Small intestine (tissue), 7 donors: ENCODE measurements around the gene KIF22. TPM values are rescaled to one million over a fixed set of nuclear protein-coding genes. Genes with fewer than 3 reads are reported as not detected.

ENCODE experiments used
- DNase-seq, 2 donors: peaks; one replicate each; pipeline versions ENCODE4 v3.0.0 to v3.0.0-alpha.2; 2013
- FAIRE-seq: peaks from 2 replicates; lab custom pipeline; 2012; peaks lifted over from hg19 to GRCh38; lab: Jason Lieb, UNC
- H3K27ac ChIP-seq, 3 donors: one replicate each; pipeline ENCODE4 v1.5.1; 2013; ENCODE audit warnings: low read length in 2 of 3, mild to moderate bottlenecking in 2 of 3, control low read depth in 1 of 3, inconsistent platforms in 1 of 3, low read depth in 1 of 3, moderate library complexity in 1 of 3
- H3K27me3 ChIP-seq, 3 donors: one replicate each; pipeline ENCODE4 v1.6.1; 2013; ENCODE audit warnings: low read length in 3 of 3, inconsistent platforms in 1 of 3; ENCODE audit not compliant: control insufficient read depth in 3 of 3, insufficient read depth in 3 of 3
- H3K36me3 ChIP-seq, 3 donors: one replicate each; pipeline ENCODE4 v1.6.1; 2013; ENCODE audit warnings: low read length in 3 of 3, inconsistent platforms in 1 of 3, low read depth in 1 of 3, mild to moderate bottlenecking in 1 of 3, moderate library complexity in 1 of 3; ENCODE audit not compliant: control insufficient read depth in 3 of 3, insufficient read depth in 2 of 3
- H3K4me1 ChIP-seq, 3 donors: one replicate each; pipeline ENCODE4 v1.6.1; 2013; ENCODE audit warnings: low read length in 2 of 3, inconsistent platforms in 1 of 3, low read depth in 1 of 3, mild to moderate bottlenecking in 1 of 3, moderate library complexity in 1 of 3; ENCODE audit not compliant: control insufficient read depth in 3 of 3, insufficient read depth in 2 of 3
- H3K4me3 ChIP-seq, 3 donors: one replicate each; pipeline ENCODE4 v1.5.1; 2013; ENCODE audit warnings: low read length in 3 of 3, control low read depth in 1 of 3, inconsistent platforms in 1 of 3, low read depth in 1 of 3, mild to moderate bottlenecking in 1 of 3, moderate library complexity in 1 of 3
- H3K9me3 ChIP-seq, 2 donors: one replicate each; pipeline ENCODE4 v1.6.1; 2013; ENCODE audit warnings: low read depth in 1 of 2, low read length in 1 of 2; ENCODE audit not compliant: control insufficient read depth in 2 of 2, insufficient read depth in 1 of 2
- WGBS, 3 donors: extraction: QIAGEN DNeasy Blood & Tissue Kit; methylation state at CpG; one replicate each; pipeline ENCODE4 v1.1.7; 2013; 5-methylcytosine and 5-hydroxymethylcytosine counted together
- polyA plus RNA-seq, 4 donors: library from polyadenylated mRNA; stranded (reverse) in 3 of 4; unstranded in 1 of 4; fragments of 200-250 nt in 3 of 4; fragments of 120-200 nt in 1 of 4; gene quantifications; one replicate each; pipeline versions ENCODE4 v1.2.1 to v1.2.3, GENCODE V29; 2013
- donor health status: healthy with polysubstance abuse.
- donor health status: control.
- donor health status: control.
- donor health status: Bipolar disorder and iron deficiency.
- donor health status: healthy.

KIF22 gene
- polyA plus RNA-seq, 4 donors: 17.0 to 61.7 (median 34.5) TPM

DNA sequence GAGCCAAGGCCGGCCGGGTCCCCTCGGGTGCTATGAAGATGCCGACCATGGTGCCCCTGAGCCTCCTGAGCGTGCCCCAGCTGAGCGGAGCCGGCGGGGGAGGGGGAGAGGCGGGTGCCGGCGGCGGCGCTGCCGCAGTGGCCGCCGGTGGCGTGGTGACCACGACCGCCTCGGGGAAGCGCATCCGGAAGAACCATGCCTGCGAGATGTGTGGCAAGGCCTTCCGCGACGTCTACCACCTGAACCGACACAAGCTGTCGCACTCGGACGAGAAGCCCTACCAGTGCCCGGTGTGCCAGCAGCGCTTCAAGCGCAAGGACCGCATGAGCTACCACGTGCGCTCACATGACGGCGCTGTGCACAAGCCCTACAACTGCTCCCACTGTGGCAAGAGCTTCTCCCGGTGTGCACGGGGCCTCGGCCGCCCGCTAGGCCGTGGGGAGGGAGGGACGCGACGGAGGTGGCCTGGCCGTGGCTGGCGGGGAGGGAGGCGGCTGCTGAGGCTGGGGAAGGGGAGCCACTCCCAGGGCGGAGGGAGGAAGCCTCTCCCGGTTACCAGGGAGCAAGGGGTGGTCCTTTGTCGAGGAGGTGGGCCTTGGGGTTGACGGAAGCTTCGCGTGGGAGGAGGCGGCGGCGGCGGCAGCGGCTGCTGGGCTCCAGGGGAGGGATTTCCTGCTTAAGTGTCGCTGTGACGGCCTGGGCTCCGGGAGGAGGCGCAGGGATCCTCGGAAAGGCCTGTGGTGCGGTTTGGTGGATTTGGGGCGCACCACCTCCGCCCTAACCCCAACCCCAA lies 17.1 kb downstream of the KIF22 start:
- peaks cover 0 to 47% (median 0%) of the 10 kb centered on the region in 3 donors for H3K36me3 ChIP-seq
- FAIRE-seq (no peak), DNase-seq (peak; percentile 89 to 93)
- WGBS, 3 donors: 0 to 2% (median 1%) methylated on average over 62 to 69 of the region's 69 CpGs
- peaks cover 7 to 51% (median 18%) of the 10 kb centered on the region in 3 donors for H3K4me1 ChIP-seq
- H3K9me3 ChIP-seq: no peaks in the 10 kb centered on the region
- H3K4me3 ChIP-seq: peak overlapping the region; percentile 44 to 97 (median 84)
- H3K27me3 ChIP-seq: peaks cover 0 to 6% (median 0%) of the 10 kb centered on the region in 3 donors
- H3K27ac ChIP-seq: peak overlapping the region; percentile 77 to 91 (median 88)

DNA sequence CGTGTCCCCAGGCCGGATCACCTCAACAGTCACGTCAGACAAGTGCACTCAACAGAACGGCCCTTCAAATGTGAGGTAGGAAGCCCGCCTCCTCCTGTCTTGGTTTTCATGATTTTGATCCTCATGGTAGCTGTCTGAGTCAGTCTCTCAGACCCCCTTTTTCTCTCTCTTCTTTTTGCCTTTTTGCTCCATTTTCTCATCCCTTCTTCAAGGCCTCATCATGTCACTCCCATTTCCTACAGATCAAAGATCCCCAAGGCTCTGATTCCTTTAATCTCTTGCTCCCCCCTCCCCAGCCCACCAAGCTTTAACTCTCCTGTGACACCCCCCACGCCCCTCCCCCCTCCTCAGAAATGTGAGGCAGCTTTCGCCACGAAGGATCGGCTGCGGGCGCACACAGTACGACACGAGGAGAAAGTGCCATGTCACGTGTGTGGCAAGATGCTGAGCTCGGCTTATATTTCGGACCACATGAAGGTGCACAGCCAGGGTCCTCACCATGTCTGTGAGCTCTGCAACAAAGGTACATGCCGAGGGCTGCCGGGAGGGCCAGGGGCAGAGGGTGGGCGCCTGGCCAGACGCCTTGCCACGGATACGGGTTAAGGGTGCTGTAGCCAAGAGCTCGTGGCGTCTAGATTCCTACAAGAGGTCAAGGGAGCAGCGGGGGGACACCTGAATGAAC lies 17.8 kb downstream of the KIF22 start:
- Histone ChIP-seq H3K9me3 (no peaks in the 10 kb centered on the region), H3K4me3 (peak overlapping the region; percentile 21 to 97 (median 44)), H3K27me3 (peaks cover 0 to 13% (median 0%) of the 10 kb centered on the region in 3 donors), H3K36me3 (peaks cover 0 to 42% (median 0%) of the 10 kb centered on the region in 3 donors), H3K4me1 (peaks cover 7 to 53% (median 18%) of the 10 kb centered on the region in 3 donors), H3K27ac (peak overlapping the region; percentile 77 to 91 (median 88))
- DNase-seq (no peak), FAIRE-seq (no peak)
- 32 to 48% (median 44%) methylated on average over 25 of the region's 25 CpGs for WGBS, 3 donors

DNA sequence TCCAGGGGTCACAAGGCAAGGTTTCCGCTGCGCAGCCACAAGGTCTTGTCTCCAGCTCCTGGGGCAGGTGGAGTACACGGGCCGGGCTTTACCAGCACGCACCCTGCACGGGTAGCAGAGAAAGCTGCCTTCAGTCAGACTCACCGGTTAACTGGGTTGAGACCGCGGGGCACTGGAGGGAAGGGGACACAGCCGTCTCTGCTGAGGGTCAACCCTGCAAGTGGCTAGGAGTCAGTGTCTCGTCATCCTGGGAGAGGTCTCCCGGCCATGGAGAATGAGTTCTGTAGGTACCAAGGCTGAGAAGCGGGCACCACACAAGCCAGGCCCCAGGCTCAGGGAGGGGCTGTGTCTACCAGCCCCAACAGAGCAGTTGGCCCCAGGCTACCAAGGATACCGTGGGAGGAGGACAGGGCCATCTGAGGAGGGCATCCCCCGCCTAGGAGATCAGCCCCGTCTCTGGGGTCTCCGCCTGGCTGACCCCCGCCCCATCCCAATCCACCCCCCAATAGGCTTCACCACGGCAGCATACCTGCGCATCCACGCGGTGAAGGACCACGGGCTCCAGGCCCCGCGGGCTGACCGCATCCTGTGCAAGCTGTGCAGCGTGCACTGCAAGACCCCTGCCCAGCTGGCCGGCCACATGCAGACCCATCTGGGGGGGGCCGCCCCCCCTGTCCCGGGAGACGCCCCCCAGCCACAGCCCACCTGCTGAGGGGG lies 18.6 kb downstream of the KIF22 start:
- 62 to 78% (median 77%) methylated on average over 30 to 31 of the region's 31 CpGs for WGBS, 3 donors
- H3K9me3 ChIP-seq: no peaks in the 10 kb centered on the region
- no peak for FAIRE-seq
- no peak for DNase-seq
- peak overlapping the region; percentile 12 to 77 (median 12) for H3K27ac ChIP-seq
- H3K4me3 ChIP-seq: peak overlapping the region in 1 of 3 donors; percentile 29
- peaks cover 0 to 35% (median 0%) of the 10 kb centered on the region in 3 donors for H3K36me3 ChIP-seq
- peaks cover 0 to 20% (median 0%) of the 10 kb centered on the region in 3 donors for H3K27me3 ChIP-seq
- peaks cover 7 to 53% (median 18%) of the 10 kb centered on the region in 3 donors for H3K4me1 ChIP-seq

DNA sequence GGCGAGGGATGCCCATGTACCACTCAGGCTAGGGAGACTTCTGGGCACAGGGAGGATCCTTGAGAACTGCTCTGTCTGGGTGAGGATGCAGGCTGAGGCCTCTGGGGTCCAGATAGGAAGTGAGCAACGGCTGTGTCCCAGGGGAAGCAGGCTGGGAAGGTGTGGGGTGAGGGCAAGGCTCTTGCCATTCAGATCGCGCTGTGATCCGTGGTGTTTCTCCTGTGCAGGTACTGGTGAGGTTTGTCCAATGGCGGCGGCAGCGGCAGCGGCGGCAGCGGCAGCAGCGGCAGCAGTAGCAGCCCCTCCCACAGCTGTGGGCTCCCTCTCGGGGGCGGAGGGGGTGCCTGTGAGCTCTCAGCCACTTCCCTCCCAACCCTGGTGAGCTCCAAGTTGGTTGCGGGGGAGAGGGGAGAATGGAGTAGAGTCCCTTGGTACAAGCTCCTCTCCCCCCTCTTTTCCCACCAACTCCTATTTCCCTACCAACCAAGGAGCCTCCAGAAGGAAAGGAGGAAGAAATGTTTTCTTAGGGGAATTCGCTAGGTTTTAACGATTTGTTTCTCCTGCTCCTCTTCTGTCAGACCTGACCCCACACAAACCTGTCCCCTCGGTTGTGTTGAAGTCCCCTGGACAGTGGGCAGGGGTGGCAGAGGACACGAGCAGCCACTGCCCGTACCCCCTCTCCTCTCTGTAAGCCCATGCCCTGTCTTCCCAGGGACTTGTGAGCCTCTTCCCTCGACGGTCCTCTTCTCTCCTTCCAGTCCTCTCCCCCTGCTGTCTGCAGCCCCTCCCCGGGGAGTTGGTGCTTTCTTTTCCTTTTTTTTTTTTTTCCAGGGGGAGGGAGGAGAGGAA lies 19.5 kb downstream of the KIF22 start:
- H3K4me1 ChIP-seq: peaks cover 7 to 54% (median 18%) of the 10 kb centered on the region in 3 donors
- DNase-seq: no peak

DNA sequence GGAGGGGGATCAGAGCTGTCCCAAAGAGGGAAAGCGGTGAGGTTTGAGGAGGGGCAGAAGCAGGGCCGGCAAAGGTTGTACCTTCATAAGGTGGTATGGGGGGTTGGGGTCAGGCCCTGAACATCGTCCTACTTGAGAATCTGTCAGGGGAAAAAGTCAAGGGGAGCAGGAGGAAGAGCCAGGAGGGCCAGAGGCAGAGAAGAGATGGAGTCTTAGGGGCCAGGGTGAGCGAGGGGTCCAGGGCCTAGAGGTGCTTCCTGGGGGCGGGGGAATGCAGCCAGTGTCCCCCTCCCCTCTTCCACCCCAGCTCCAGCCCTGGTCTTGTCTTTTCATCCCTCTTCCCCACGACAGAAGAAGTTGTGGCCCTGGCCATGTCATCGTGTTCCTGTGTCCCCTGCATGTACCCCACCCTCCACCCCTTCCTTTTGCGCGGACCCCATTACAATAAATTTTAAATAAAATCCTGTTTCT lies 20.2 kb downstream of the KIF22 start:
- DNase-seq (no peak), FAIRE-seq (no peak)
- no peak overlapping the region for H3K4me3 ChIP-seq
- H3K9me3 ChIP-seq: no peaks in the 10 kb centered on the region
- WGBS, 3 donors: 28 to 33% (median 29%) methylated on average over 9 of the region's 9 CpGs
- peak overlapping the region in 2 of 3 donors; percentile 55 to 75 for H3K27ac ChIP-seq
- peaks cover 0 to 21% (median 0%) of the 10 kb centered on the region in 3 donors for H3K27me3 ChIP-seq
- H3K4me1 ChIP-seq: peaks cover 7 to 57% (median 18%) of the 10 kb centered on the region in 3 donors
- H3K36me3 ChIP-seq: peaks cover 0 to 35% (median 0%) of the 10 kb centered on the region in 3 donors

More for the DNA sequence above, 19.5 kb downstream of the KIF22 start:
- H3K36me3 ChIP-seq: peaks cover 0 to 35% (median 0%) of the 10 kb centered on the region in 3 donors
- peak overlapping the region in 2 of 3 donors; percentile 55 to 75 for H3K27ac ChIP-seq
- 56 to 63% (median 60%) methylated on average over 21 to 23 of the region's 23 CpGs for WGBS, 3 donors
- no peak for FAIRE-seq
- no peaks in the 10 kb centered on the region for H3K9me3 ChIP-seq
- H3K27me3 ChIP-seq: peaks cover 0 to 21% (median 0%) of the 10 kb centered on the region in 3 donors
- H3K4me3 ChIP-seq: peak overlapping the region in 1 of 3 donors; percentile 29

DNA sequence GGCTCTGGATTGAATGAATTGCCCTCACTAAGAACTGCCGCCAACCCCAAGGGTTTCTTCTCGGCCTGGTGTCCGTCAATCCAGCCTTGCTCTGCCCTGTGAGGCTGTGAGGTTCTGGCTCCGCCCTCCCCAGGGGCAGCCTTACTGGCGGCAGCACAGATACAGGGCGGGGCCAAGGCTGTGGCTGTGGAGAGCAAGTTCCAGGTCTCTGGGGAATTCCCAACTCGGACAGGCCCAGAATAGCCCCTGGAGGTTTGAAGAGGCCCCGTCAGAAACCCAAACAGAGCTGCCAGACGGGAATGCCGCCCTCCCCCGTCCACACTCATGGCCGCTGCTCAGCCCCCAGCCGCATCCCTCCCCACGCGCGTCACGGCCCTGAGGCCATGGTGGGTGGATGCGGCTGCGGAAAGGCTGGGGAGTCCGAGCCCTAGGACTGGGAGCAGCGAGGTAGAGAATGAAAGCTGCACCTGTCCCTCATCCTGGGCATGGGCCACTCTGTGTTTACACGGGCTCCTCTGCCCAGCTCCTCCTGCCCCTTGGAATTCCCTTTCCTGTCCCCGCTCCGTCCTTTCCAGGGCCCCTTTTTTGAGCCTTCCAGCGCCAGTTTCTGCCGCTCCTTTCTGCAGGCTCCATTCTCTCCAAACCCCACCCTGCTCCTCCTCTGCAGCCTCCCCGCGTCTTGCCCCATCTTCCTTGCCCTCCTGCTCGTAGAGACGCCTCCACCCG lies 20.8 kb downstream of the KIF22 start:
- H3K9me3 ChIP-seq: no peaks in the 10 kb centered on the region
- H3K27me3 ChIP-seq: peaks cover 0 to 21% (median 0%) of the 10 kb centered on the region in 3 donors
- H3K4me3 ChIP-seq: peak overlapping the region; percentile 4 to 63 (median 54)
- H3K27ac ChIP-seq: peak overlapping the region; percentile 47 to 79 (median 75)
- H3K4me1 ChIP-seq: peaks cover 7 to 57% (median 18%) of the 10 kb centered on the region in 3 donors
- DNase-seq (peak; percentile 95), FAIRE-seq (no peak)
- WGBS, 3 donors: 0 to 1% (median 1%) methylated on average over 29 to 31 of the region's 31 CpGs
- peaks cover 0 to 35% (median 0%) of the 10 kb centered on the region in 3 donors for H3K36me3 ChIP-seq
